Measurements from ENCODE around the gene FAM9C. TPM values are rescaled to one million over a fixed set of nuclear protein-coding genes. Genes with fewer than 3 reads are reported as not detected.

Gene FAM9C
- not detected in 3 replicates for total RNA-seq
- long read RNA-seq = 0 reads

GRCh38 chrX:13044441-13044840, at the start of gene FAM9C:
Gene FAM9C, minus strand, starts transcription at chrX:13044620. Its CDS starts 831 bp downstream, at chrX:13043789.
- Mint-ChIP-seq H3K27me3 (ENCODE audit: low read depth) (no peaks in the 10 kb centered on the region), H3K36me3 (ENCODE audit: low read depth) (no peaks in the 10 kb centered on the region), H3K27ac (ENCODE audit: unreplicated experiment) (no peak within 1 kb of the TSS), H3K4me3 (ENCODE audit: unreplicated experiment) (no peak within 1 kb of the TSS), H3K9me3 (ENCODE audit: low read depth) (peaks cover 7% of the 10 kb centered on the region), H3K4me1 (ENCODE audit: low read depth) (peaks cover 13% of the 10 kb centered on the region)
- TF ChIP-seq CTCF (IDR thresholded peaks at IDR 0.05) = no peak
- DNase-seq (ENCODE audit: low spot score) = no peak

GRCh38 chrX:13093529-13094140, 49.2 kb upstream of the FAM9C start:
- peak overlapping the region; percentile 88 for H3K27ac Mint-ChIP-seq (ENCODE audit: unreplicated experiment)
- H3K4me3 Mint-ChIP-seq (ENCODE audit: unreplicated experiment) = no peak overlapping the region
- peaks cover 1% of the 10 kb centered on the region for H3K36me3 Mint-ChIP-seq (ENCODE audit: low read depth)
- no peaks in the 10 kb centered on the region for H3K27me3 Mint-ChIP-seq (ENCODE audit: low read depth)
- DNase-seq (ENCODE audit: low spot score) = no peak
- TF ChIP-seq CTCF (IDR thresholded peaks at IDR 0.05) = no peak
- H3K4me1 Mint-ChIP-seq (ENCODE audit: low read depth) = peaks cover 47% of the 10 kb centered on the region
- H3K9me3 Mint-ChIP-seq (ENCODE audit: low read depth) = peaks cover 6% of the 10 kb centered on the region

GRCh38 chrX:13092455-13092941, 48.1 kb upstream of the FAM9C start:
- no peak for DNase-seq (ENCODE audit: low spot score)
- peaks cover 1% of the 10 kb centered on the region for H3K36me3 Mint-ChIP-seq (ENCODE audit: low read depth)
- peaks cover 6% of the 10 kb centered on the region for H3K9me3 Mint-ChIP-seq (ENCODE audit: low read depth)
- TF ChIP-seq CTCF (IDR thresholded peaks at IDR 0.05) = no peak
- no peak overlapping the region for H3K27ac Mint-ChIP-seq (ENCODE audit: unreplicated experiment)
- H3K4me1 Mint-ChIP-seq (ENCODE audit: low read depth) = peaks cover 47% of the 10 kb centered on the region
- no peaks in the 10 kb centered on the region for H3K27me3 Mint-ChIP-seq (ENCODE audit: low read depth)
- no peak overlapping the region for H3K4me3 Mint-ChIP-seq (ENCODE audit: unreplicated experiment)

- no peak overlapping the region for H3K4me3 Mint-ChIP-seq (ENCODE audit: unreplicated experiment)
- peaks cover 6% of the 10 kb centered on the region for H3K9me3 Mint-ChIP-seq (ENCODE audit: low read depth)
- H3K36me3 Mint-ChIP-seq (ENCODE audit: low read depth) = peaks cover 1% of the 10 kb centered on the region
- DNase-seq (ENCODE audit: low spot score) = no peak
- peaks cover 46% of the 10 kb centered on the region for H3K4me1 Mint-ChIP-seq (ENCODE audit: low read depth)
- H3K27ac Mint-ChIP-seq (ENCODE audit: unreplicated experiment) = no peak overlapping the region
- H3K27me3 Mint-ChIP-seq (ENCODE audit: low read depth) = no peaks in the 10 kb centered on the region
- TF ChIP-seq CTCF (IDR thresholded peaks at IDR 0.05) = no peak
Observed at GRCh38 chrX:13091111-13091765, 46.8 kb upstream of the FAM9C start.

- no peak for DNase-seq (ENCODE audit: low spot score)
- H3K27ac Mint-ChIP-seq (ENCODE audit: unreplicated experiment) = no peak overlapping the region
- no peak for TF ChIP-seq CTCF (IDR thresholded peaks at IDR 0.05)
- H3K9me3 Mint-ChIP-seq (ENCODE audit: low read depth) = peaks cover 6% of the 10 kb centered on the region
- peaks cover 1% of the 10 kb centered on the region for H3K36me3 Mint-ChIP-seq (ENCODE audit: low read depth)
- no peak overlapping the region for H3K4me3 Mint-ChIP-seq (ENCODE audit: unreplicated experiment)
- H3K4me1 Mint-ChIP-seq (ENCODE audit: low read depth) = peaks cover 41% of the 10 kb centered on the region
- H3K27me3 Mint-ChIP-seq (ENCODE audit: low read depth) = no peaks in the 10 kb centered on the region
Observed at GRCh38 chrX:13090339-13091110, 46.1 kb upstream of the FAM9C start.

Data from chondrocyte (in vitro differentiated cells).